ENCODE data around the gene NDUFC2.

DNA sequence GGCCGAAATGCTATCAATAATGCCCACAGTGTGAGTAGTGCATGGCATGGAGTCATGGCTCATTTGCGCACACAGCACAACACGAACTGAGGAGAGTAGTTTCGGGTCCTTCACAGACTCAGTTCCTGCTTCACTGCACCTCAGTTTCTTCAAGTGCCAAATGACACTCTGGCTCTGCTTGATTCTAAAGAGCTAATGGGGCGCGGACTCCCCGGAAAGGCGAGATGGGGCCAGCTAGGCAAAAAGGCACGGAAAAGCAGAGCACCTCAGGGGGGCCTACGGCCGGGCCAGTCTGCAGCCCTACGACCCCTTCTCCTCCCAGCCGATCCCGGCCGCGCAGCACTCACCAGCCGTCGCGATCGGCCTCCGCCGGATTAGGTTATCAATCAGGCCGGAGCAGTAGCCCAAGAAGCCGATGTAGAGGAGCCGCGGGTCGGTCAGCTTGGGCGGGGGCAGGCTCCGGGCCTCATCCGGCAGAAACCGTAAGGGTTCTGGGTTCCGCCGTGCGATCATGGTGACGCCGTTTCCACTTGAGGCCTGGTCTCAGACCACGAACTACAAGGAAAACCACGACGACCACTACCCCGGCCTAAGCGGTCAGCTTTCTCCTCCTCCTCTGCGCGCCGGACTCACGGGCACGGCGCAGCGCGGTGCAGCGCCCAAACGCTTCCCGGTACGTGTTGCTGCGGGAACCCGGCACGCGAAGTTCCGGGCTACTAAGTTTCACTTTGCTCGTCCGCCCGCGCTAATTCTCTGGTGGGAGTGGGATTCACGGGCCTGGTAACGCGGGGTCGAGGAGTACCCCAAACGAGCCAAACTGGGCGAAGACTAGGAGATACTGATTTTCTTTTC, at the start of gene NDUFC2:
- peak in 1 of 2 donors; percentile 64 for TF ChIP-seq POLR2A (IDR thresholded peaks at IDR 0.05)
- TF ChIP-seq CTCF (IDR thresholded peaks at IDR 0.05), result no peak
